Esophagus squamous epithelium (tissue), 4 donors: ENCODE measurements around the gene CTNNB1.

Experiments
- CTCF ChIP-seq, 6 experiments: fragments of 450-650 bp in 4 of 6; fragments of 200-600 bp in 2 of 6; sonication (generic) in 2 of 6; IDR thresholded peaks; one replicate each; pipeline ENCODE4 v1.5.1; 2016 to 2019; ENCODE audit warnings: antibody characterized with exemption in 6 of 6, mild to moderate bottlenecking in 4 of 6, moderate library complexity in 4 of 6
- POLR2A ChIP-seq, 4 donors: fragments of 450-650 bp; IDR thresholded peaks; one replicate each; pipeline ENCODE4 v1.6.1; 2017; ENCODE audit warnings: antibody characterized with exemption in 4 of 4, mild to moderate bottlenecking in 4 of 4, moderate library complexity in 3 of 4

- TF ChIP-seq POLR2A (IDR thresholded peaks at IDR 0.05), result no peak
- TF ChIP-seq CTCF (IDR thresholded peaks at IDR 0.05), result no peak
Observed at GRCh38 chr3:41219424-41219823, 20.1 kb downstream of the CTNNB1 start.
